ENCODE measurements around the gene STK11. TPM values are rescaled to one million over a fixed set of nuclear protein-coding genes. Genes with fewer than 3 reads are reported as not detected.
A peak's percentile ranks its signal among the peaks of the same experiment; 100 is the strongest.

The STK11 gene
- total RNA-seq, 3 donors from 2014 or later = 69.6 to 86.6 (median 76.3) TPM

- Histone ChIP-seq H3K4me3 (no peak overlapping the region), H3K36me3 (ENCODE audit: low read depth) (no peaks in the 10 kb centered on the region), H3K9me3 (no peaks in the 10 kb centered on the region), H3K4me1 (ENCODE audit: low read depth) (peaks cover 5% of the 10 kb centered on the region)
- intact Hi-C loops (cut with DNase I, micrococcal nuclease) = no loop called here
- DNase-seq (peak in 2 of 3 donors; percentile 63 to 72), ATAC-seq (peak; percentile 80)
- TF ChIP-seq, protein P1, sequence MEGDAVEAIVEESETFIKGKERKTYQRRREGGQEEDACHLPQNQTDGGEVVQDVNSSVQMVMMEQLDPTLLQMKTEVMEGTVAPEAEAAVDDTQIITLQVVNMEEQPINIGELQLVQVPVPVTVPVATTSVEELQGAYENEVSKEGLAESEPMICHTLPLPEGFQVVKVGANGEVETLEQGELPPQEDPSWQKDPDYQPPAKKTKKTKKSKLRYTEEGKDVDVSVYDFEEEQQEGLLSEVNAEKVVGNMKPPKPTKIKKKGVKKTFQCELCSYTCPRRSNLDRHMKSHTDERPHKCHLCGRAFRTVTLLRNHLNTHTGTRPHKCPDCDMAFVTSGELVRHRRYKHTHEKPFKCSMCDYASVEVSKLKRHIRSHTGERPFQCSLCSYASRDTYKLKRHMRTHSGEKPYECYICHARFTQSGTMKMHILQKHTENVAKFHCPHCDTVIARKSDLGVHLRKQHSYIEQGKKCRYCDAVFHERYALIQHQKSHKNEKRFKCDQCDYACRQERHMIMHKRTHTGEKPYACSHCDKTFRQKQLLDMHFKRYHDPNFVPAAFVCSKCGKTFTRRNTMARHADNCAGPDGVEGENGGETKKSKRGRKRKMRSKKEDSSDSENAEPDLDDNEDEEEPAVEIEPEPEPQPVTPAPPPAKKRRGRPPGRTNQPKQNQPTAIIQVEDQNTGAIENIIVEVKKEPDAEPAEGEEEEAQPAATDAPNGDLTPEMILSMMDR (IDR thresholded peaks at IDR 0.05) = peak; percentile 51
Observed at GRCh38 chr19:1220976-1221903, 15.7 kb downstream of the STK11 start.

GRCh38 chr19:1221904-1222255 lies 16.3 kb downstream of the STK11 start:
- ATAC-seq (no peak), DNase-seq (no peak)
- Histone ChIP-seq H3K36me3 (ENCODE audit: low read depth) (no peaks in the 10 kb centered on the region), H3K4me1 (ENCODE audit: low read depth) (peaks cover 4% of the 10 kb centered on the region), H3K9me3 (no peaks in the 10 kb centered on the region), H3K4me3 (no peak overlapping the region)
- intact Hi-C loops (cut with DNase I, micrococcal nuclease) = no loop called here
- TF ChIP-seq, protein P1 (IDR thresholded peaks at IDR 0.05) = no peak

- ATAC-seq = no peak
- H3K4me1 ChIP-seq (ENCODE audit: low read depth) = no peaks in the 10 kb centered on the region
- TF ChIP-seq, protein P1 (IDR thresholded peaks at IDR 0.05) = no peak
- no peaks in the 10 kb centered on the region for H3K9me3 ChIP-seq
- H3K4me3 ChIP-seq = no peak overlapping the region
- DNase-seq = no peak
- intact Hi-C loops (cut with DNase I, micrococcal nuclease) = no loop called here
- H3K36me3 ChIP-seq (ENCODE audit: low read depth) = no peaks in the 10 kb centered on the region
Observed at GRCh38 chr19:1222394-1222793, 16.8 kb downstream of the STK11 start.

DNA sequence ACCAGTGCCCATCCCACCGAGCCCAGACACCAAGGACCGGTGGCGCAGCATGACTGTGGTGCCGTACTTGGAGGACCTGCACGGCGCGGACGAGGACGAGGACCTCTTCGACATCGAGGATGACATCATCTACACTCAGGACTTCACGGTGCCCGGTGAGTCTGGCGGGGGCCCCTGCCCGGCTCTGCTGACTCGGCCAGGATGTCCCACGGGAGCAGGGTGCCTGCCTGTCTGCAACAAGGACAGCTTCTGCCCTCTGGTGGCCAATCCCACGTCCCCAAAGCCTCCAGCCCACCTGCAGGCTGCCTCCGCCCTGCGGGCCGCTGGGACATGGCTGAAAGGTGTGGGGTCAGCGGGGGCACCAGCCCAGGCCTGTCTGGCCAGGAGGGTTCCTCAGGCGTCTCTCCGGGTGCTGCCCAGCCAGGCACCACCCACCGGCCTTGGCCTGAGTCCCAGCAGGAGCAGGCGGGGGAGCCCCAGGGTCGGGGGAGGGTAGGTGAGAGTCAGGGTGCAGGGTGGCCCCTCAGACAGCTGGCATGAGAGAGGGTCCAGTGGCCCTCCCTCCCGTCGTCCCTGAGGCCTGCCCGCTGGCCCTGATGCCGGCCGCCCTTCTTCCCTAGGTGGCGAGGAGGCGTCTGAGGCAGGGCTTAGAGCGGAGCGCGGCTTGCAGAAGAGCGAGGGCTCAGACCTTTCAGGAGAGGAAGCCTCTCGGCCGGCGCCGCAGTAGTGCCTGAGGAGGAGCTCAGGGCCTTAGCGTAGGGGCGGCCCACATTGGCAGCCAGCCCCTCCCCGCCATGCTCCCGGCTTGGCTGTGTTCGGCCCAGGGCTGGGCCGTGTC lies 17.7 kb downstream of the STK11 start:
- no peaks in the 10 kb centered on the region for H3K4me1 ChIP-seq (ENCODE audit: low read depth)

GRCh38 chr19:1224047-1224825 lies 18.7 kb downstream of the STK11 start:
- intact Hi-C loops (cut with DNase I, micrococcal nuclease) = no loop called here
- H3K36me3 ChIP-seq (ENCODE audit: low read depth) = peaks cover 3% of the 10 kb centered on the region
- TF ChIP-seq, protein P1 (IDR thresholded peaks at IDR 0.05) = no peak
- no peak overlapping the region for H3K4me3 ChIP-seq
- no peaks in the 10 kb centered on the region for H3K4me1 ChIP-seq (ENCODE audit: low read depth)
- H3K9me3 ChIP-seq = no peaks in the 10 kb centered on the region
- DNase-seq = no peak
- ATAC-seq = no peak

More for the DNA sequence above, 17.7 kb downstream of the STK11 start:
- intact Hi-C loops (cut with DNase I, micrococcal nuclease) = no loop called here
- Histone ChIP-seq H3K36me3 (ENCODE audit: low read depth) (peaks cover 3% of the 10 kb centered on the region), H3K4me3 (no peak overlapping the region), H3K9me3 (no peaks in the 10 kb centered on the region)
- DNase-seq (no peak), ATAC-seq (no peak)
- TF ChIP-seq, protein P1 (IDR thresholded peaks at IDR 0.05) = no peak

All from mucosa of descending colon (tissue), 3 donors.